Endometrial microvascular endothelial cells (primary cell): ENCODE results near the gene TMEM170B. TPM values are rescaled to one million over a fixed set of nuclear protein-coding genes. Genes with fewer than 3 reads are reported as not detected.

Experiments
- in situ Hi-C: cut with HindIII; loops from 2 replicates; pipeline ENCODE4 v1.10.0; 2017; ENCODE audit warnings: low sequenced_read_pairs, low pct_unique_long_range_greater_than_20kb; ENCODE audit errors: inconsistent ontology term
- total RNA-seq: library from RNA; depleted of rRNA; stranded (reverse); fragments of >200 nt; gene quantifications from one replicate; pipeline ENCODE4 v1.2.3, GENCODE V29; 2015; ENCODE audit errors: inconsistent ontology term

TMEM170B gene
- total RNA-seq, 1 donor from 2014 or later, result 0.93 TPM

DNA sequence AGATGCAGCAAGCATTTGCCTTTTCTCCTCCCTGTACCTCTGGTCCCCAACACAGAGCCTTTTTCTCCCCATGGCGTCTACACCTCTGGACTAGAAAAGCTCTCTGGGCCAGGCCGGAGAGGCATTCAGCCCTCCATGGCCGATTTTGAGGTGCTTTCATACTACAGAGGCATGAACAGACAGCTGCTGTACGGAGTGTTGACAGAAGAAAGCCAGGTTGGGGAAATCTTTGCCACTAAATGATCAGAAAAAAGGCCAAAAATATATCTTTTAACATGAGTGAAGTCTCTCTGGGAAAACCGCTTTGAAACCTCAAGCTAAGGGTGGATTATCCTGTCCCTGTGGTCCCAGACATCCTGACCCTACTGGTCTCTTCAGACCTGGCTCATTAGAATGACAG is 94.0 kb downstream of the TMEM170B start:
- in situ Hi-C loops, result no loop called here

DNA sequence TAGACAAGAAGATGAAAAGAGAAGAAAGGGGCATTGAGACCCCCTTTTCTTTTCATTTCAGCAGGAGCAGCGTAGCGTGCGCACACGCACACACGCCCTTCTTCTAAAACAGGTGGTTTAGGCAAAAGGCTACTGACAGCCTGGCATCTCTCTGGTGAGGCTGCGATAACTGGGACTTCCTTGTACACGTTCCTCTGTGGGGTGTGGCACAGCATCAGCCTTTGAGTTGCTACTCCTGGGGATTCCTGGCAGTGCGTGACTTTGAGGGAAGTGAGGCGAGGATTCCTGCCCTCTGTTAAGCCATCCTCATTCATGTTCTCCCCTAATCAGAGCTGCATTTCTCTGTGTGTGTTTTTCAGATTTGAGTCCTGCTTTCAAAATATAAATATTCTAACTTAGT is 94.7 kb downstream of the TMEM170B start:
- in situ Hi-C loops, result no loop called here

DNA sequence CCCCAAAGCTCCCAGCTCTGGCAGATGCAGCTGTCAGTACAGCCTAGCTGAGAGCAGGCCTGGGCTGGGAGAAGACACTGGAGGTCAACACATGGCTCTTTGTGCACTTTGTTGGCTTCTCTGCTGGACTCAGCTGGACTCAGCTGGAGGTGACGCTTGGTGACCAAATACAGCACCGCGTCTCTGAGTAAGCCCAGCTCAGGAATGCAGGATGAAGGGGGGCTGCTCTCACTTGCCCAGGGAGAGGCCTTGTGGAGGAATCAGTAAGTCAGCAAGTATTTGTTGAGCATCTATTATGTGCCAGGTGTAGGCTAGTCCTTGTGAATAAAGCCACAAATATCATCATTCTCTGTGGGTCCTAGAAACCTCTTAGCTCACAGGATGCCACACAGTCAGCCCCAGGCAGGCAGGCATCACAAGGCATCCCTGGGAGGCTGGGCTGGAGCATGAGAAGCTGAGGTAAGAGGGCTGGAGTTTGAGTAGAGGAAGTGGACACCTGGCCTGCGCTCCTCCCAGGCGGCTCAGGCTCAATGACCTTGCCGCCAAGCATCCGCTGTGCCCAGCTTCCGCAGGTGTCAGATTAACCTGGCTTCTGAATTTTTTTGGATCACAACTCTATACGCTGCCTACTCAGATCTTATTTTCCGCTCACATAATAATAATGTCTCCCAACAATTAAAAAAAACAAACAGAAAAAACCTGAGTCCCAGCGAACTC is 95.4 kb downstream of the TMEM170B start:
- in situ Hi-C loops, result no loop called here

Other genes starting within 250 kb of the TMEM170B start
- gene ADTRP, start 241.1 kb downstream of the TMEM170B start, total RNA-seq, result 2.1 TPM